ENCODE results near the gene SSTR3. TPM values are rescaled to one million over a fixed set of nuclear protein-coding genes. Genes with fewer than 3 reads are reported as not detected.

The SSTR3 gene
- total RNA-seq, 1 experiment from 2014 or later = not detected

DNA sequence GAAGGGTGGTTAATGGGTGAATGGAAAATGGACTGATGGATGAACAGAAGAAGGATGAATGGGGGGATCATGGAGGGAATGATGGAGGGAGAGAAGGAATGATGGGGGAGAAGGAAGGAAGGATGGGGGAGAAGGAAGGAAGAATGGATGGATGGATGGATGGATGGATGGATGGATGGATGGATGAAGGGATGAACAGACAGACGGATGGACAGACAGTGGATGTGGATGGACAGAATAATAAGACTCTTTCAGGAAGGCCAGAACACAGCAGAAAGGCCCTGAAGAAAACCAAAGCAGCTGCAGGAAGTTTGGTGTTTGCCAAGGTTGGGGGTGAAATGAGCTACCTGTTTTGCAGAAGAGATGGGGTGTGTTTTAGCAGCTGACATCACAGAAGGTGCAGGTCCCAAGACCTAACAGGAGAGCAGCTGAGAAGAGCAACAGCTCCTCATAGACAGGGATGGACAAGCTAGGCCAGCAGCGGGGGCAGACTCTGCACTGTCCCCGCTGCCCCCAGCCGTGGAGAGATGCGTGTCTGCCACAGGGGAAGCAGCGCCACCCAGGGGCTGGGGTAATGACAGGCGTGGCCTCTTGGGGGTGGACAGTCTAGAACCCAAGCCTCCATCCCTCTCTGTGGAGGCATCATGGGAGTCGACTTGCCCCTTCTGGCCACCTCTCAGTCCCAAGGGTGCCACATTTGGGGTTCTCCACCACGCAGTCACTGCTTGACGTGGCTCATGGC lies 42.2 kb downstream of the SSTR3 start:
- no peak for DNase-seq (ENCODE audit: low read depth)

DNA sequence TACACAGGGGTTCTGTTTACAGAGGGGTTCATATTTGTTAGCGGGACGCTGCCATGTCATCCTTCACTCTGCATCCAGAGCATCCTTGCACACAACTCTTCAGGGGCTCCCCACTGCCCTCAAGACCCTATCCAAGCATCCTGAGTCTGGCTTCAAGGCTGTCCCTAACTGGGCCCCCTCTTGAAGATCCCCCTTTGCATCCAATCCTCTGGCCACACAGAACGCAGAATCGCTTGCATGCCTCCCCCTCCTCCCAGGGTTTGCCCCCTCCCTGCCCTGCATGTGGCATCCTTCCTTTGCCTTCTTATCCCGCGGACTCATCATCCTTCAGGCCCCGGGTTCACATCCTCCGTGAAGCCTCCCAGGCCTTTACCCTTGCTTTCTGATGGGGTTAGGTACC lies 42.9 kb downstream of the SSTR3 start:
- no peak for DNase-seq (ENCODE audit: low read depth)

GRCh38 chr22:37167981-37168647 lies 44.2 kb downstream of the SSTR3 start:
- no peak for DNase-seq (ENCODE audit: low read depth)

GRCh38 chr22:37167176-37167980 lies 44.9 kb downstream of the SSTR3 start:
- no peak for DNase-seq (ENCODE audit: low read depth)

DNA sequence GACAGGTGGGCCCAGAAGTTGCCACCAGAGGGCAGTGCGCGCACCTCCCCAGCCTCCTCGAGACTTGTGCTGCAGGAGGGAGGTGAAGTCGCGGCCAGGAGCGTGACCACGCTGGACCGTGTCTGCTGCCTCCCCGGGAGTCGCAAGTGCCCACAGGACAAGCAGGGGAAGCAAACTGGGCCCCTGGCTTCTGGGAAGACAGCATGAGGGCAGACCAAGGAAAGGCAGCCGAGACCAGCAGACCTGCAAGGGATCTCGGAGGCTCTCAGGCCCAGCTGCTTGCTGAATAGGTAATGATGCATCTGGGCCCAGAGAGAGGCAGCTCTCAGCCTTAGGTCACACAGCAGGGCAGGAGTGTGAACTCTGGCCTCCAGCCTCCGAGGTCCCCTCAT lies 45.6 kb downstream of the SSTR3 start:
- peak; percentile 67 for DNase-seq (ENCODE audit: low read depth)

- DNase-seq (ENCODE audit: low read depth) = no peak
Observed at GRCh38 chr22:37165940-37166674, 46.2 kb downstream of the SSTR3 start.

GRCh38 chr22:37165066-37165465 lies 47.2 kb downstream of the SSTR3 start:
- DNase-seq (ENCODE audit: low read depth) = no peak

- DNase-seq (ENCODE audit: low read depth) = no peak
Observed at GRCh38 chr22:37164505-37164887, 47.8 kb downstream of the SSTR3 start.

- DNase-seq (ENCODE audit: low read depth) = peak; percentile 15
Observed at GRCh38 chr22:37163575-37164504, 48.4 kb downstream of the SSTR3 start.

DNA sequence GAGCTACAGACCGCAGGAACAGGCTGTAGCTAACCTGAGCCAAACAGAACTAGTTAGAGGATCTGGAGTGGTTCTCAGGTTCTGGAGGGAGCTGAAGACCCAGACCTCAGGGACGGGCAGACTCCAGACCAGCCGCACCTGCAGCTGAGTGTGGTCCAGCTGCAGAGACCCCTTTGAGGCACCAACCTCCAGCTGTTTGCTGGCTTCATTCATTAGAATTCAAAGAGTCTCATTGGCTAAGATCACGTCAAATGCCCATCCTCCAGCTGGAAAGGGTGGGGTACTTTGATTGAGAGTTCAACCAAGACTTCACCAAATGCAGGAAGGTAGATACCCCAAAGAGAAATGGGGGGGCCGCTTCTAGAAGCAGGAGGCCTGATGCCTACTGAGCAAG lies 49.2 kb downstream of the SSTR3 start:
- DNase-seq (ENCODE audit: low read depth) = no peak

DNA sequence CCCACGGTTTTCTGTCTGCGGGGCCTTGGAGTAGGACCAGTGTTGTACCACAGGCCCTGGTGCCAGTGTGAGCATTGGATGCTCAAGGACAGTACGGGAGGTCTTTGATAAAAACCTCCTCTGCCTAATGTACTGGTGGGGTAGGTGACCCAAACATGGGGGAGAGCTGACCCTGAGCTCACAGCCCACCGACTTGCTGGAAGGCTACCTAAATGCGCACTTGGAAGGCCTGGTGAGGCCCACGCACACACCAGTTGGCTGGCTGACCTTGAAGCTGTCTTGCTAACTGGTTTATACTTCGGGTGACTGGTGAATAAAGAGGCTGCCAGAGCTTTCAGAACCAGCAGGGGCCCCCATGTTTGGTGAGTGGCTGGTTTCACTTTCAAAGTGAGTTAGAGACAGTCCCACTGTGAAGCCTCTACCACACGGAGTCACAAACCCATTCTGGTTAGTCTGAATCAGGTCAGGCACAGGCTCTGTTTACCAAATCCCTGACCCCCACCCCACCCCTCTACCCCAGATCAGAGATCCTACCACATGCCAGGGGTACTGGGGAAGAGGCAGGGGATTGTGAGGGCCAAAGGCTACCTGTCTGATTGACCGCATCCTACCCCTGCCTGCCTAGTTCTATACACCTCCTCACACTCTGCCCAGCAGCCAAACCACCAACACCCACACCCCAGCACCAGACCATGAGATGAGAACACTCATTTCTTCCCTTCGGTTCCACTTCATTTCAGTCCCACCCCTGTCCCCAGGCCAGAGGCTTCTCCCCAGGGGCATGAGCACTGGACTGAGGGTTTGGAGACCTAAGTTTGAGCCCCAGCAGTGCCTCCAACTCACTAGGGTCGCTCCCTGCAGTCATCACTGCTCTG lies 49.8 kb downstream of the SSTR3 start:
- DNase-seq (ENCODE audit: low read depth) = no peak

DNA sequence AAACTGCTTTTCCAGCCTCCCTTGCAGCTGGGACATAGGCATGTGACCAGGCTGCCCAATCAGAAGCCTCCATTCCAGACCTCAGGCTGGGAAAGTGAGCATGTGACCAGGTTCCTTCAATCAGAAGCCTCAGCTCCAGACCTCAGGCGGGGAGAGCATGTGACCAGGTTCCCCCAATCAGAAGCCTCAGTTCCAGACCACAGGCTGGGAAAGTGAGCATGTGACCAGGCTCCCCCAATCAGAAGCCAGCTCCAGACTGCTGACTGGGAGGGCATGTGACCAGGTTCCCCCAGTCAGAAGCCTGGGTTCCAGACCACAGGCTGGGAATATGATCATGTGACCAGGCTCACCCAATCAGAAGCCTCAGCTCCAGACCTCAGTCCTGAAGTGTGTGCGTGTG lies 50.8 kb downstream of the SSTR3 start:
- peak; percentile 75 for DNase-seq (ENCODE audit: low read depth)

GRCh38 chr22:37160027-37160426 lies 52.2 kb downstream of the SSTR3 start:
- no peak for DNase-seq (ENCODE audit: low read depth)

DNA sequence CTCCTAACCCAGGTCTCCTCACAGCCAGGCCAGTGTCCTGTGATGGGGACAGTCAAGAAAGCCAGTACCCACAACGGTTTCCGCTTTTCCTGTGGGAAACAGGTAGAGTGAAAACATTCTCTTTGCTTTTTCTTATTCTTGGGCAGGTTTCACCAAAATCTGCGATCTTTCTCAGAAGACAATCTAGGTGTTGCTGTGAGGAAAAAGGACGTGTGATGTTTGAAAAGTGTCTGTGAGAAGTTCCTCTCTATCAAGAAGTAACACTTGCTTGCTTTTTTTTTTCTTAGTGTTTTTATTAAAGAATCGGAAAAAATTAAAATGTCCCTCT lies 53.4 kb downstream of the SSTR3 start:
- no peak for DNase-seq (ENCODE audit: low read depth)

GRCh38 chr22:37157516-37158285 lies 54.6 kb downstream of the SSTR3 start:
- peak; percentile 64 for DNase-seq (ENCODE audit: low read depth)

DNA sequence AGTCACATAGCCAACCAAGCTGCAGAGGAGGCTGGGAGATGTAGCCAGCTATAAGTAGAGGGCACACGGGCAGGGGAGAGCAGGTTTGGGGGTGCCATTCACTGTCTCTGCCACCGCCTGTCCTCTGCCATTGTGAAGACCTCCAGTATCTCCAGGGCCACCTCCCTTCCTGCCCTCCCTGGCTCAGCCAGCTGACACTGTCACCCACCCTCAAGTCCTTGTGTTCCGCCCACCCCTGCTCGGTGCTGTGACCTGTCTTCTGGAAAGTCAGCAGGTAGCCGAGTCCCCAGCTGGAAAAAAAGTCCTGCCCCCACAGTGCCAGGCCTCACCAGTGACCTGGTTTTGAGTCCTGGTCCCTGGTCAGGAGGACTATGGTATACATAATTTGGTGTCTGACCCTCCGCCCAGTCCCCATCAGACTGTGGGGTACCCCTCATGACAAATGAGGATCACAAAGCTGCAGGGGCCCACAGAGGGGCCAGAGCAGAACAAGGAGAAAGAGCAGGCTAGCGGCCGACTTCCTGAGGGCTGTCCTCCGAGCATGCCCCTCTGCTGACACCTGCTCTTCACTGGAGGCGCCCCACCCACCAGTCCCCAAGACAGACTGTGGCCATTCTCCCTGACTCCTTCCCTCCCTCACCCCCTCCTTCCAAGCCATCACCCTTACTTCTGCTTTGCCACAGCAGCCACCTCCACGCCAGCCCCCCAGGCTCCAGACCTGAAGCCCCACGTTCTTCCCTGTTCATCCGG lies 55.4 kb downstream of the SSTR3 start:
- DNase-seq (ENCODE audit: low read depth) = no peak

DNA sequence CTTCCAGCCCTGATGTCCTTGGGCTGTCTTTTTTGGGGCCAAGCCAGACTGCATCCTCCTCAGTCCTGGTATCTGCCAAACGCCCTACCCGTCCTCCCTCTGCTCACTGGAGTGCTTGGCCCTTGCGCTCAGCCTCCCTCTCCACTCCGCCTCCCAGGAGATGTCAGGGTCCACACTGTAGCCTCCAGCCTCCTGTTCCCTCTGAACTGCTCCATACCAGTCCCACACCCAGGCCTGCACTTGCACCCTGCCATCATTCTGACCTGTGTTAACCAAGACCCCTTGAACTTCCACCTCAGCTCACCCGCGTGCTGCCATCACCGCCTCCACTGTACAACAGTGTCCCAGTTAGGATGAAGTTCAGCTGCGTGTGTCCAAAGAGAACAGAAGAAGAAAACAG lies 56.3 kb downstream of the SSTR3 start:
- no peak for DNase-seq (ENCODE audit: low read depth)
